Neutrophil (primary cell): ENCODE data around the gene BMPR1A.
"Not testable (repeated sequence)": the region's sequence is repeated elsewhere in the genome, so short reads cannot be mapped to it uniquely, and the experiment has no call there.

Experiments used
- H3K27ac ChIP-seq: fragments of 200-600 bp; sonication (generic); 2 replicates; pipeline ENCODE4 v1.5.1; 2016; ENCODE audit warnings: mild to moderate bottlenecking, moderate library complexity
- H3K27me3 ChIP-seq: fragments of 200-600 bp; sonication (generic); 2 replicates; pipeline ENCODE4 v1.6.0; 2016; ENCODE audit warnings: mild to moderate bottlenecking
- H3K36me3 ChIP-seq: fragments of 200-600 bp; sonication (generic); 2 replicates; pipeline ENCODE4 v1.5.1; 2017
- H3K4me1 ChIP-seq, 2 experiments: fragments of 200-600 bp in 1 of 2; sonication (generic) in 1 of 2; 1 replicate in 1 of 2; 2 replicates in 1 of 2; pipeline versions ENCODE4 v1.5.1 to v1.6.1; 2013 to 2016; ENCODE audit warnings: low read depth in 1 of 2, low read length in 1 of 2, mild to moderate bottlenecking in 1 of 2, moderate library complexity in 1 of 2; ENCODE audit not compliant: control insufficient read depth in 1 of 2, insufficient read depth in 1 of 2
- H3K4me3 ChIP-seq, 2 experiments: fragments of 200-600 bp in 1 of 2; sonication (generic) in 1 of 2; 1 replicate in 1 of 2; 2 replicates in 1 of 2; pipeline ENCODE4 v1.5.1; 2013 to 2016; ENCODE audit warnings: low read depth in 1 of 2, low read length in 1 of 2, mild to moderate bottlenecking in 1 of 2, moderate library complexity in 1 of 2
- H3K9me3 ChIP-seq: fragments of 200-600 bp; sonication (generic); 2 replicates; pipeline ENCODE4 v1.5.1; 2016
- CTCF ChIP-seq: fragments of 200-600 bp; sonication (generic); IDR thresholded peaks from 2 replicates; pipeline ENCODE4 v1.5.1; 2016; ENCODE audit warnings: antibody characterized with exemption

Gene BMPR1A

GRCh38 chr10:86858011-86858410 lies 101.6 kb downstream of the BMPR1A start:
- Histone ChIP-seq H3K9me3 (no peaks in the 10 kb centered on the region), H3K36me3 (no peaks in the 10 kb centered on the region), H3K4me1 (peaks cover 10 to 25% of the 10 kb centered on the region in 2 experiments), H3K4me3 (no peak overlapping the region), H3K27me3 (no peaks in the 10 kb centered on the region), H3K27ac (no peak overlapping the region)
- no peak for TF ChIP-seq CTCF

- Histone ChIP-seq H3K27ac (no peak overlapping the region), H3K9me3 (no peaks in the 10 kb centered on the region), H3K36me3 (no peaks in the 10 kb centered on the region), H3K4me3 (no peak overlapping the region), H3K27me3 (no peaks in the 10 kb centered on the region), H3K4me1 (peaks cover 10 to 22% of the 10 kb centered on the region in 2 experiments)
- TF ChIP-seq CTCF: no peak
Observed at GRCh38 chr10:86861351-86861750, 104.9 kb downstream of the BMPR1A start.

DNA sequence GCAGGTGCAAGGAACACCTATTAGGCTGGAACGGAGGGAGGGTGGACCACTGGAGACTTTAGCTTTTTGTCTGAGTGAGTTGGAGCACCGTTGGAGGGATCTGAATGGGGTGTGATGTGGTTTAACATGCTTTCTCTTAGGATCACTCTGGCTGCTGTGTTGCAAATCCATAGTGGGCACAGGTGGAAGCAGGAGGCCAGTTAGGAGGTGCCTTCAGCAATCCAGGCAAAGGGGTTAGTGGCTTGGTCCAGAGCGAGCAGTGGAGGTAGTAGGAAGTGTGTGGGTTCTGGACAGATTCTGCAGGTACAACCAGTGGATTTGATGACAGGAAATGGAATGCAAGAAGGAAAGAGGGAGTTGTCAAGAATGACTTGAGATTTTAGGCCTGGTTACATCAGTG lies 106.0 kb downstream of the BMPR1A start:
- no peak overlapping the region for H3K4me3 ChIP-seq
- no peaks in the 10 kb centered on the region for H3K36me3 ChIP-seq
- TF ChIP-seq CTCF: no peak
- peaks cover 6% of the 10 kb centered on the region for H3K27me3 ChIP-seq
- H3K27ac ChIP-seq: no peak overlapping the region
- peaks cover 7 to 12% of the 10 kb centered on the region in 2 experiments for H3K4me1 ChIP-seq
- no peaks in the 10 kb centered on the region for H3K9me3 ChIP-seq

DNA sequence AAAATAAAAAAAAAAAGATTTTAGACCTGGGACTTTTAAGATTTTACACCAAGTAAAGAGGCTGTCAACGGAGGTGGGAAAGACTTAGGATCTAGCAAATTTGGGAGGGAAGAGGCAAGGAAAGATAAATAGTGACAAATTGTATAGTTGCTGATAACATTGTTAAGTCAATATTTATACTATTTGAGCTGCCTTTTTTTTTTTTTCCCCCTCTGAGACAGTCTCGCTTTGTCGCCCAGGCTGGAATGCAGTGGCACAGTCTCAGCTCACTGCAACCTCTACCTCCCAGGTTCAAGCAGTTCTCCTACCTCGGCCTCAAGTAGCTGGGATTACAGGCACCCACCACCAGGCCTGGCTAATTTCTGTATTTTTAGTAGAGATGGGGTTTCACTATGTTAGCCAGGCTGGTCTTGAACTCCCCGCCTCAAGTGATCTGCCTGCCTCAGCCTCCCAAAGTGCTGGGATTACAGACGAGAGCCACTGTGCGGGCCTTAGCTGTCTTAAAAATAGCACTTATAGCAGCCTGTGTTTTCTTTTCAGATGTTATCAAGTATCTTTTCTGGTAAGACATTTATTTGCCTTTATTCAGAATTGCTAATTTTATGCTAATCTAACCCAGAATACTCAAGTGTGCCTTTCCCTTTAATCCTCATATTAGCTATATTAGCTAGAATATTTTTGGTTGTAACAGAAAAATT lies 106.5 kb downstream of the BMPR1A start:
- H3K4me3 ChIP-seq: no peak overlapping the region
- peaks cover 12% of the 10 kb centered on the region for H3K27me3 ChIP-seq
- H3K27ac ChIP-seq: no peak overlapping the region
- no peaks in the 10 kb centered on the region for H3K36me3 ChIP-seq
- H3K9me3 ChIP-seq: no peaks in the 10 kb centered on the region
- TF ChIP-seq CTCF: no peak
- peaks cover 1 to 6% of the 10 kb centered on the region in 2 experiments for H3K4me1 ChIP-seq

DNA sequence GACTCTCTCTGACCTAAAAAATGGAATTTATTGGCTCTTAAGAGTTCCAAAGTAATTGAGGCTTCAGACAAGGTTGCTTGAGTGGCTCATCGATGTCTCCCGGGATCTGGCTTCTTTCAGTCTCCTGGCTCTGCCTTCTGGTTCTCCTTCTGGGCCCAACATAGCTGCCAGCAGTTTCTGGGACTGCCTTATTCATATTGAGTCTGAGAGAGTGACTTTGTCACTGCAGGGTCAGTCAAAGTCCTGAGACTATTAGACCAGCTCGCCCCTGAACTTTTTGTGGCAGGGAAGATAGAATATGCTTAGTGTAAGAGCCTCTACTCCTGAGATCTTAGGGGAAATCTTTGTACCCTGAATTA lies 107.0 kb downstream of the BMPR1A start:
- Histone ChIP-seq H3K36me3 (no peaks in the 10 kb centered on the region), H3K27ac (no peak overlapping the region), H3K27me3 (peaks cover 17% of the 10 kb centered on the region), H3K9me3 (no peaks in the 10 kb centered on the region), H3K4me1 (peaks cover 0 to 1% of the 10 kb centered on the region in 2 experiments), H3K4me3 (no peak overlapping the region)
- no peak for TF ChIP-seq CTCF

DNA sequence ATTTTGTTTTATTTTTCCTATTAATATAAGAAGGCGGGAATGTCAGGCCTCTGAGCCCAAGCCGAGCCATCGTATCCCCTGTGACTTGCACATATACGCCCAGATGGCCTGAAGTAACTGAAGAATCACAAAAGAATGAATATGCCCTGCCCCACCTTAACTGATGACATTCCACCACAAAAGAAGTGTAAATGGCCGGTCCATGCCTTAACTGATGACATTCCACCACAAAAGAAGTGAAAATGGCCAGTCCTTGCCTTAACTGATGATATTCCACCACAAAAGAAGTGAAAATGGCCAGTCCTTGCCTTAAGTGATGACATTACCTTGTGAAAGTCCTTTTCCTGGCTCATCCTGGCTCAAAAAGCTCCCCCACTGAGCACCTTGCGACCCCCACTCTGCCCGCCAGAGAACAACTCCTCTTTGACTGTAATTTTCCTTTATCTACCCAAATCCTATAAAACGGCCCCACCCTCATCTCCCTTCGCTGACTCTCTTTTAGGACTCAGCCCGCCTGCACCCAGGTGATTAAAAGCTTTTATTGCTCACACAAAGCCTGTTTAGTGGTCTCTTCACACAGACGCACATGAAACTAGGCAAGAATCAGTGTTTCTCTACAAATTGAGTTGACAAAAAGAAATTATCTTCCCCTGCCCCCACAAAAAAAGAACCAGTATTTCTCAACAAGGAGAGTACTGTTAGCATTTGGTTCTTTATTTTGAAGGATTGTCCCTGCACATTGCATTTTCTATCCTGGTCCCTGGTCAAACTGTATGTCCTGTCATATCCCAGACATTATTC lies 108.8 kb downstream of the BMPR1A start:
- H3K36me3 ChIP-seq, H3K4me3 ChIP-seq, H3K4me1 ChIP-seq, H3K9me3 ChIP-seq, H3K27ac ChIP-seq: not testable (repeated sequence)
- H3K27me3 ChIP-seq: peaks cover 17% of the 10 kb centered on the region
